ENCODE measurements around the gene SYT5. TPM values are rescaled to one million over a fixed set of nuclear protein-coding genes. Genes with fewer than 3 reads are reported as not detected.

The SYT5 gene
- total and polyA plus RNA-seq, 2 of the 8 experiments (the other 6 are each of a cell fraction or from before 2014, with no cell fraction given) = 0.35 to 0.67 TPM

- Histone ChIP-seq H3K9ac (replicated peaks in 1 of 4; ENCODE audit: extremely low read depth in 1 of 4, low read depth in 3 of 4, low read length in 3 of 4) (no peak overlapping the region; a peak in 1 of 7 replicates), H3K27me3 (replicated peaks in 1 of 4; ENCODE audit: control insufficient read depth in 3 of 4, extremely low read depth in 1 of 4, insufficient read depth in 3 of 4, low read length in 3 of 4) (no peaks in the 10 kb centered on the region; a peak in 1 of 7 replicates), H2BK5ac (ENCODE audit: low read depth, low read length) (no peak overlapping the region), H2AFZ (ENCODE audit: low read length) (no peak overlapping the region), H4K8ac (ENCODE audit: extremely low read depth, insufficient read depth, low read length) (no peak overlapping the region), H4K5ac (ENCODE audit: insufficient read length, low read depth, low read length) (no peak overlapping the region), H2BK120ac (replicated peaks; ENCODE audit: low read depth, low read length) (no peak overlapping the region), H4K20me1 (replicated peaks in 1 of 2; ENCODE audit: control insufficient read depth in 1 of 2, insufficient read depth in 2 of 2, low read length in 2 of 2) (no peaks in the 10 kb centered on the region), H2AK5ac (ENCODE audit: low read depth, low read length) (no peak overlapping the region), H3K9me3 (ENCODE audit: insufficient read depth in 2 of 2, low read depth in 1 of 2, low read length in 1 of 2) (peaks cover 15% of the 10 kb centered on the region in 2 experiments; a peak in 3 of 4 replicates), H2BK12ac (ENCODE audit: low read depth, low read length) (no peak overlapping the region), H3K36me3 (ENCODE audit: control insufficient read depth in 2 of 4, insufficient read depth in 4 of 4, low read length in 3 of 4) (no peaks in the 10 kb centered on the region), H2BK15ac (ENCODE audit: low read length) (no peak overlapping the region), H3K23ac (ENCODE audit: insufficient read length) (no peak overlapping the region), H3K56ac (replicated peaks; ENCODE audit: insufficient read length, low read depth, low read length) (no peak overlapping the region), H4K91ac (replicated peaks; ENCODE audit: insufficient read length, low read length) (no peak overlapping the region), H3K4me2 (ENCODE audit: insufficient read depth in 1 of 2, low read depth in 2 of 2, low read length in 2 of 2) (no peak overlapping the region), H3K23me2 (ENCODE audit: low read depth, low read length) (peaks cover 5% of the 10 kb centered on the region; the same call in 1 of the 2 replicates), H3K14ac (ENCODE audit: insufficient read length) (no peak overlapping the region), H2BK20ac (ENCODE audit: low read length) (no peak overlapping the region), H3K4me1 (replicated peaks in 1 of 4; ENCODE audit: control insufficient read depth in 3 of 4, insufficient read depth in 4 of 4, low read length in 3 of 4) (peaks cover 0 to 6% (median 2%) of the 10 kb centered on the region in 4 experiments; a peak in 2 of 7 replicates), H3K27ac (ENCODE audit: low read depth, low read length) (no peak overlapping the region), H3K4ac (replicated peaks; ENCODE audit: insufficient read length, low read depth, low read length) (no peak overlapping the region), H3K79me2 (ENCODE audit: control insufficient read depth in 1 of 2, insufficient read depth in 2 of 2, low read length in 2 of 2) (no peaks in the 10 kb centered on the region), H3K79me1 (ENCODE audit: low read depth, low read length) (no peaks in the 10 kb centered on the region), H3K4me3 (ENCODE audit: extremely low read depth in 1 of 4, insufficient read depth in 2 of 4, low read depth in 3 of 4, low read length in 4 of 4) (no peak overlapping the region), H3K18ac (ENCODE audit: extremely low read depth, low read length) (no peak overlapping the region)
- ChIA-PET CTCF (ENCODE audit: partially characterized antibody) (interaction anchor here (0.7 to 1.6 kb wide), 3 partner anchors 10 to 53 kb away, joined by 3 read pairs; no protein-coding TSS in a partner anchor), POLR2A (ENCODE audit: partially characterized antibody) (no interaction called here)
- DNase-seq (ENCODE audit: low read depth in 1 of 2, low spot score in 2 of 2) = no peak
- WGBS, 2 experiments (ENCODE audit: extremely low coverage in 1 of 2, insufficient coverage in 1 of 2, insufficient read length in 1 of 2, insufficient replicate concordance in 2 of 2, low coverage in 1 of 2, low lambda C conversion rate in 2 of 2, missing lambda C conversion rate in 1 of 2) = 83% methylated on average over 7 of the region's 7 CpGs; no CpG with 5 or more reads in 1 of the 2 experiments
- no peak for FAIRE-seq
- TF ChIP-seq FOSL1 (IDR thresholded peaks at IDR 0.05; ENCODE audit: insufficient read depth, low read depth, low read length) (no peak), CBX8 (IDR thresholded peaks at IDR 0.05; ENCODE audit: borderline replicate concordance, low read depth, low read length) (no peak), CBX5 (IDR thresholded peaks at IDR 0.05; ENCODE audit: low read depth, low read length) (no peak), E2F6 (IDR thresholded peaks at IDR 0.05) (no peak), TEAD4 (IDR thresholded peaks at IDR 0.05; ENCODE audit: low read depth, low read length) (no peak), BACH1 (IDR thresholded peaks at IDR 0.05; ENCODE audit: low read length) (no peak), RFX5 (IDR thresholded peaks at IDR 0.05; ENCODE audit: borderline replicate concordance, low read depth, low read length) (no peak), CHD2 (IDR thresholded peaks at IDR 0.05; ENCODE audit: low read length) (no peak), SIRT6 (IDR thresholded peaks at IDR 0.05; ENCODE audit: low read length) (no peak), SP1 (IDR thresholded peaks at IDR 0.05; ENCODE audit: low read depth, low read length) (no peak), MAFK (IDR thresholded peaks at IDR 0.05; ENCODE audit: low read depth, low read length) (no peak), USF2 (IDR thresholded peaks at IDR 0.05; ENCODE audit: low read length) (no peak), BCL11A (IDR thresholded peaks at IDR 0.05; ENCODE audit: low read depth in 2 of 2, low read length in 2 of 2) (no peak)
Observed at GRCh38 chr19:55213547-55213946, 33.5 kb upstream of the SYT5 start.

Measured in H1 (cell line).